Panc1 (cell line): ENCODE data around the gene PSMD1. TPM values are rescaled to one million over a fixed set of nuclear protein-coding genes. Genes with fewer than 3 reads are reported as not detected.
A peak's percentile ranks its signal among the peaks of the same experiment; 100 is the strongest.

Experiments
- ATAC-seq: fragments of 200-7000 bp; cut with Tn5 transposase; 2 replicates; pipeline ENCODE4 v1.9.1; 2020; ENCODE audit warnings: mild to moderate bottlenecking, moderate library complexity
- BruUV-seq: library from RNA; stranded (reverse); fragments of 400-500 nt; replicated peaks from 2 replicates; lab custom pipeline; 2021; lab: Mats Ljungman, UMichigan
- CTCF ChIA-PET: fragments of 300-600 bp; sonication (Branson Sonifier 250); formaldehyde crosslinking; loops from one replicate; lab custom pipeline; 2022; ENCODE audit warnings: antibody characterized with exemption; lab: Charles Lee
- POLR2A ChIA-PET: fragments of 300-600 bp; sonication (Branson Sonifier 250); formaldehyde crosslinking; loops from one replicate; lab custom pipeline; 2022; ENCODE audit warnings: antibody characterized with exemption; lab: Charles Lee
- DNase-seq: peaks from one replicate; pipeline ENCODE4 v3.0.0-alpha.2; 2010; ENCODE audit warnings: low read depth, low spot score
- H3K27ac ChIP-seq: 2 replicates; pipeline ENCODE4 v1.5.1; 2011; ENCODE audit warnings: mild to moderate bottlenecking, low read length, inconsistent platforms
- H3K27me3 ChIP-seq: fragments of 200-500 bp; sonication (Bioruptor generic); 2 replicates; pipeline ENCODE4 v1.6.0; 2014; ENCODE audit warnings: low read length, inconsistent platforms; ENCODE audit not compliant: control insufficient read depth, insufficient read depth
- H3K36me3 ChIP-seq: fragments of 200-500 bp; sonication (Bioruptor generic); 2 replicates; pipeline ENCODE4 v1.5.1; 2014; ENCODE audit warnings: inconsistent platforms, mild to moderate bottlenecking, low read length, moderate library complexity; ENCODE audit not compliant: control insufficient read depth, insufficient read depth
- H3K4me1 ChIP-seq: 2 replicates; pipeline ENCODE4 v1.5.1; 2011; ENCODE audit warnings: inconsistent platforms, mild to moderate bottlenecking, low read length, moderate library complexity; ENCODE audit not compliant: control insufficient read depth, insufficient read depth
- H3K4me3 ChIP-seq, 2 experiments: 2 replicates each; pipeline ENCODE4 v1.5.1; 2011 to 2012; ENCODE audit warnings: low read depth in 2 of 2, low read length in 2 of 2, mild to moderate bottlenecking in 2 of 2, inconsistent platforms in 1 of 2, moderate library complexity in 1 of 2
- H3K9me3 ChIP-seq: fragments of 200-500 bp; sonication (Bioruptor generic); 2 replicates; pipeline ENCODE4 v1.5.1; 2014; ENCODE audit warnings: low read depth, mild to moderate bottlenecking, inconsistent platforms, low read length, moderate library complexity; ENCODE audit not compliant: control insufficient read depth, insufficient read depth
- POLR2AphosphoS5 ChIP-seq: IDR thresholded peaks from 2 replicates; pipeline ENCODE4 v1.6.1; 2012; ENCODE audit warnings: mild to moderate bottlenecking, low read depth, low read length, moderate library complexity
- SIN3A ChIP-seq: IDR thresholded peaks from 2 replicates; pipeline ENCODE4 v1.6.1; 2012; ENCODE audit warnings: low read depth, mild to moderate bottlenecking, low read length, moderate library complexity, borderline replicate concordance; ENCODE audit not compliant: insufficient read depth
- TCF7L2 ChIP-seq: IDR thresholded peaks from 2 replicates; pipeline ENCODE4 v1.6.1; 2011; ENCODE audit warnings: mild to moderate bottlenecking, low read depth, low read length, inconsistent platforms
- in situ Hi-C: cut with HindIII; loops from 2 replicates; pipeline ENCODE4 v1.10.0; 2016; ENCODE audit warnings: low sequenced_read_pairs, low pct_unique_long_range_greater_than_20kb
- intact Hi-C: fragments of 100-400 bp; cut with micrococcal nuclease; formaldehyde crosslinking; loops from one replicate; pipeline ENCODE4 v1.10.0; 2022; ENCODE audit not compliant: unreplicated experiment
- total RNA-seq: library from RNA; stranded (reverse); gene quantifications from one replicate; pipeline ENCODE4 v1.2.1, GENCODE V29; 2021; ENCODE audit not compliant: unreplicated experiment
- TF ChIP-seq, protein P1 (sequence below): fragments of 450-650 bp; IDR thresholded peaks from 2 replicates; pipeline ENCODE4 v1.5.1; 2017; ENCODE audit warnings: mild to moderate bottlenecking
- TF ChIP-seq, protein P2 (sequence below), 2 experiments: IDR thresholded peaks; 2 replicates each; pipeline ENCODE4 v1.6.1; 2011 to 2012; ENCODE audit warnings: low read depth in 2 of 2, control low read depth in 1 of 2, low read length in 1 of 2, mild to moderate bottlenecking in 1 of 2, moderate library complexity in 1 of 2; ENCODE audit not compliant: insufficient read depth in 1 of 2

PSMD1 gene
- total RNA-seq, 1 experiment from 2014 or later: 146 TPM

- peak within 1 kb of the TSS; percentile 83 to 94 for H3K4me3 ChIP-seq
- ChIA-PET CTCF (interaction anchor here (0.6 kb wide), 1 partner anchor 253 kb away, joined by 3 read pairs; no protein-coding TSS in a partner anchor), POLR2A (interaction anchor here (0.5 to 0.7 kb wide), 3 partner anchors 21 to 222 kb away, joined by 3 to 12 read pairs (median 3); no protein-coding TSS in a partner anchor)
- no peaks in the 10 kb centered on the region for H3K36me3 ChIP-seq
- intact Hi-C loops (loop anchor here (10.0 kb wide), 1 partner anchor 94 kb away; no protein-coding TSS in a partner anchor), in situ Hi-C loops (no loop called here)
- TF ChIP-seq POLR2AphosphoS5 (peak; percentile 70), SIN3A (peak; percentile 78; the same call in 1 of the 2 replicates)
- TF ChIP-seq, protein P1, sequence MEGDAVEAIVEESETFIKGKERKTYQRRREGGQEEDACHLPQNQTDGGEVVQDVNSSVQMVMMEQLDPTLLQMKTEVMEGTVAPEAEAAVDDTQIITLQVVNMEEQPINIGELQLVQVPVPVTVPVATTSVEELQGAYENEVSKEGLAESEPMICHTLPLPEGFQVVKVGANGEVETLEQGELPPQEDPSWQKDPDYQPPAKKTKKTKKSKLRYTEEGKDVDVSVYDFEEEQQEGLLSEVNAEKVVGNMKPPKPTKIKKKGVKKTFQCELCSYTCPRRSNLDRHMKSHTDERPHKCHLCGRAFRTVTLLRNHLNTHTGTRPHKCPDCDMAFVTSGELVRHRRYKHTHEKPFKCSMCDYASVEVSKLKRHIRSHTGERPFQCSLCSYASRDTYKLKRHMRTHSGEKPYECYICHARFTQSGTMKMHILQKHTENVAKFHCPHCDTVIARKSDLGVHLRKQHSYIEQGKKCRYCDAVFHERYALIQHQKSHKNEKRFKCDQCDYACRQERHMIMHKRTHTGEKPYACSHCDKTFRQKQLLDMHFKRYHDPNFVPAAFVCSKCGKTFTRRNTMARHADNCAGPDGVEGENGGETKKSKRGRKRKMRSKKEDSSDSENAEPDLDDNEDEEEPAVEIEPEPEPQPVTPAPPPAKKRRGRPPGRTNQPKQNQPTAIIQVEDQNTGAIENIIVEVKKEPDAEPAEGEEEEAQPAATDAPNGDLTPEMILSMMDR: no peak
- TF ChIP-seq, protein P2, sequence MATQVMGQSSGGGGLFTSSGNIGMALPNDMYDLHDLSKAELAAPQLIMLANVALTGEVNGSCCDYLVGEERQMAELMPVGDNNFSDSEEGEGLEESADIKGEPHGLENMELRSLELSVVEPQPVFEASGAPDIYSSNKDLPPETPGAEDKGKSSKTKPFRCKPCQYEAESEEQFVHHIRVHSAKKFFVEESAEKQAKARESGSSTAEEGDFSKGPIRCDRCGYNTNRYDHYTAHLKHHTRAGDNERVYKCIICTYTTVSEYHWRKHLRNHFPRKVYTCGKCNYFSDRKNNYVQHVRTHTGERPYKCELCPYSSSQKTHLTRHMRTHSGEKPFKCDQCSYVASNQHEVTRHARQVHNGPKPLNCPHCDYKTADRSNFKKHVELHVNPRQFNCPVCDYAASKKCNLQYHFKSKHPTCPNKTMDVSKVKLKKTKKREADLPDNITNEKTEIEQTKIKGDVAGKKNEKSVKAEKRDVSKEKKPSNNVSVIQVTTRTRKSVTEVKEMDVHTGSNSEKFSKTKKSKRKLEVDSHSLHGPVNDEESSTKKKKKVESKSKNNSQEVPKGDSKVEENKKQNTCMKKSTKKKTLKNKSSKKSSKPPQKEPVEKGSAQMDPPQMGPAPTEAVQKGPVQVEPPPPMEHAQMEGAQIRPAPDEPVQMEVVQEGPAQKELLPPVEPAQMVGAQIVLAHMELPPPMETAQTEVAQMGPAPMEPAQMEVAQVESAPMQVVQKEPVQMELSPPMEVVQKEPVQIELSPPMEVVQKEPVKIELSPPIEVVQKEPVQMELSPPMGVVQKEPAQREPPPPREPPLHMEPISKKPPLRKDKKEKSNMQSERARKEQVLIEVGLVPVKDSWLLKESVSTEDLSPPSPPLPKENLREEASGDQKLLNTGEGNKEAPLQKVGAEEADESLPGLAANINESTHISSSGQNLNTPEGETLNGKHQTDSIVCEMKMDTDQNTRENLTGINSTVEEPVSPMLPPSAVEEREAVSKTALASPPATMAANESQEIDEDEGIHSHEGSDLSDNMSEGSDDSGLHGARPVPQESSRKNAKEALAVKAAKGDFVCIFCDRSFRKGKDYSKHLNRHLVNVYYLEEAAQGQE (IDR thresholded peaks at IDR 0.05; ENCODE audit: insufficient read depth in 1 of 2, low read depth in 2 of 2, low read length in 1 of 2): 0 out of 4 replicates have a peak, but pooled peaks of 1 of the 2 experiments have one; percentile 51
- no peaks in the 10 kb centered on the region for H3K27me3 ChIP-seq
- H3K9me3 ChIP-seq: no peaks in the 10 kb centered on the region
- peak within 1 kb of the TSS; percentile 93 for H3K27ac ChIP-seq
- DNase-seq: peak; percentile 35
- 0 out of 2 replicates have a peak, but pooled peaks cover 8% of the 10 kb centered on the region for H3K4me1 ChIP-seq
- peak; percentile 97 for ATAC-seq
- BruUV-seq: TSS peak; percentile 72
Measured at GRCh38 chr2:231198291-231199173, 141.9 kb downstream of the PSMD1 start, which contains the start of gene ARMC9. Gene ARMC9 (plus strand): TSS chr2:231198631. CDS start chr2:231206239, 7,608 bp downstream.

GRCh38 chr2:231199219-231199618 lies 142.6 kb downstream of the PSMD1 start:
- intact Hi-C loops: loop anchor here (10.0 kb wide), 1 partner anchor 94 kb away; no protein-coding TSS in a partner anchor
- Histone ChIP-seq H3K36me3 (no peaks in the 10 kb centered on the region), H3K27ac (peak overlapping the region; percentile 78), H3K4me3 (peak overlapping the region; percentile 83 to 94), H3K27me3 (no peaks in the 10 kb centered on the region), H3K9me3 (no peaks in the 10 kb centered on the region), H3K4me1 (0 out of 2 replicates have a peak, but pooled peaks cover 8% of the 10 kb centered on the region)
- in situ Hi-C loops: no loop called here
- CTCF ChIA-PET: no interaction called here
- POLR2A ChIA-PET: interaction anchor here (0.6 to 0.7 kb wide), 2 partner anchors 141 to 221 kb away, joined by 3 to 12 read pairs; no protein-coding TSS in a partner anchor
- no peak for DNase-seq
- TF ChIP-seq, protein P2 (IDR thresholded peaks at IDR 0.05; ENCODE audit: insufficient read depth in 1 of 2, low read depth in 2 of 2, low read length in 1 of 2): no peak
- TF ChIP-seq POLR2AphosphoS5: no peak
- TF ChIP-seq, protein P1: no peak
- no peak for TF ChIP-seq SIN3A
- TF ChIP-seq TCF7L2: no peak
- no peak for ATAC-seq
- no TSS peak for BruUV-seq
